GM12878 (cell line): ENCODE data around the gene CCDC32.

Experiments used
- CTCF ChIP-seq, 3 experiments: IDR thresholded peaks in 2 of 3; conservative IDR thresholded peaks in 1 of 3; 2 replicates each; pipeline ENCODE4 v1.5.1; 2011; ENCODE audit warnings: low read depth in 3 of 3, low read length in 3 of 3, mild to moderate bottlenecking in 3 of 3, control low read depth in 2 of 3, moderate library complexity in 2 of 3, inconsistent platforms in 1 of 3, mixed read lengths in 1 of 3; ENCODE audit not compliant: control insufficient read depth in 2 of 3, insufficient read depth in 1 of 3; ENCODE audit errors: extremely low read depth in 1 of 3
- HCFC1 ChIP-seq: fragments of 150-350 bp; IDR thresholded peaks from 2 replicates; pipeline ENCODE4 v1.6.1; 2014; ENCODE audit warnings: low read length
- HDAC6 ChIP-seq: fragments of 200-600 bp; sonication (generic); IDR thresholded peaks from one replicate; pipeline ENCODE4 v1.8.0; 2017; ENCODE audit warnings: antibody characterized with exemption; ENCODE audit not compliant: unreplicated experiment
- NFXL1 ChIP-seq: fragments of 450-650 bp; IDR thresholded peaks from 2 replicates; pipeline ENCODE4 v1.6.1; 2017; ENCODE audit warnings: antibody characterized with exemption, mild to moderate bottlenecking, borderline replicate concordance
- RELA ChIP-seq: fragments of 450-650 bp; IDR thresholded peaks from 2 replicates; pipeline ENCODE4 v1.8.0; 2014; ENCODE audit warnings: borderline replicate concordance; ENCODE audit not compliant: partially characterized antibody

GRCh38 chr15:40591389-40591788, 26.5 kb upstream of the CCDC32 start:
- TF ChIP-seq CTCF (IDR thresholded peaks at IDR 0.05 in 2 of 3, conservative IDR thresholded peaks at IDR 0.05 in 1 of 3; ENCODE audit: control insufficient read depth in 2 of 3, extremely low read depth in 1 of 3, insufficient read depth in 1 of 3, low read depth in 3 of 3, low read length in 3 of 3), result no peak
- no peak for TF ChIP-seq HCFC1
- no peak for TF ChIP-seq NFXL1
- no peak for TF ChIP-seq RELA
- TF ChIP-seq HDAC6, result no peak
